ENCODE measurements around the gene FHIT.

- TF ChIP-seq POLR2AphosphoS5 (IDR thresholded peaks at IDR 0.05; ENCODE audit: low read depth, low read length), result no peak
- TF ChIP-seq REST (IDR thresholded peaks at IDR 0.05; ENCODE audit: insufficient read depth in 1 of 2, low read depth in 2 of 2, low read length in 2 of 2), result no peak
Measured at GRCh38 chr3:60140160-60140559, 1111.1 kb downstream of the FHIT start.
